GM18951 (cell line): ENCODE data around the gene RHOXF1.
"Not testable (repeated sequence)": the region's sequence is repeated elsewhere in the genome, so short reads cannot be mapped to it uniquely, and the experiment has no call there.

Experiments used
- POLR2A ChIP-seq: IDR thresholded peaks from 4 replicates; pipeline ENCODE4 v1.6.1; 2011; ENCODE audit warnings: mild to moderate bottlenecking; ENCODE audit not compliant: insufficient read length, insufficient read depth; ENCODE audit errors: extremely low read depth
- in situ Hi-C: fragments of 300-500 bp; cut with MboI; formaldehyde crosslinking; loops from one replicate; pipeline ENCODE4 v1.12.0; 2022; ENCODE audit warnings: low sequenced_read_pairs, mixed read lengths, inconsistent platforms; ENCODE audit not compliant: unreplicated experiment

Gene RHOXF1

GRCh38 chrX:120125444-120125843, 9.7 kb upstream of the RHOXF1 start:
- in situ Hi-C loops = no loop called here
- no peak for TF ChIP-seq POLR2A

GRCh38 chrX:120120223-120120622, 4.5 kb upstream of the RHOXF1 start:
- TF ChIP-seq POLR2A = no peak
- in situ Hi-C loops = no loop called here

GRCh38 chrX:120111611-120112010, 4.1 kb downstream of the RHOXF1 start:
- in situ Hi-C loops = no loop called here
- TF ChIP-seq POLR2A = no peak

GRCh38 chrX:120109378-120109777, 6.3 kb downstream of the RHOXF1 start:
- in situ Hi-C loops = no loop called here
- TF ChIP-seq POLR2A = no peak

- in situ Hi-C loops = not testable (repeated sequence)
Observed at GRCh38 chrX:120104707-120105106, 11.0 kb downstream of the RHOXF1 start.

GRCh38 chrX:120101057-120101456, 14.7 kb downstream of the RHOXF1 start:
- in situ Hi-C loops = not testable (repeated sequence)

GRCh38 chrX:120090208-120090607, 25.5 kb downstream of the RHOXF1 start:
- no peak for TF ChIP-seq POLR2A
- in situ Hi-C loops = no loop called here

GRCh38 chrX:120087289-120088017, 28.3 kb downstream of the RHOXF1 start:
- in situ Hi-C loops = no loop called here
- no peak for TF ChIP-seq POLR2A

GRCh38 chrX:120085553-120086185, 30.0 kb downstream of the RHOXF1 start:
- in situ Hi-C loops = not testable (repeated sequence)

GRCh38 chrX:120077590-120077989, 38.1 kb downstream of the RHOXF1 start, which contains the start of gene RHOXF2B:
Gene RHOXF2B, minus strand, starts transcription at chrX:120077690. Its CDS starts 138 bp downstream, at chrX:120077552.
- in situ Hi-C loops = not testable (repeated sequence)

- in situ Hi-C loops = not testable (repeated sequence)
Observed at GRCh38 chrX:120066169-120066568, 49.5 kb downstream of the RHOXF1 start.
